HEK293T (cell line): ENCODE data around the gene ZNF618.

Experiments used
- ARNT ChIP-seq: fragments of 450-650 bp; IDR thresholded peaks from 2 replicates; pipeline ENCODE4 v1.6.1; 2017; ENCODE audit warnings: mild to moderate bottlenecking
- BHLHE40 ChIP-seq: fragments of 450-650 bp; IDR thresholded peaks from 2 replicates; pipeline ENCODE4 v1.6.1; 2016; ENCODE audit warnings: mild to moderate bottlenecking, moderate library complexity, borderline replicate concordance
- CTBP1 ChIP-seq: fragments of 450-650 bp; IDR thresholded peaks from 2 replicates; pipeline ENCODE4 v1.6.1; 2016; ENCODE audit warnings: borderline replicate concordance
- ELF4 ChIP-seq: fragments of 450-650 bp; IDR thresholded peaks from 2 replicates; pipeline ENCODE4 v1.6.1; 2017; ENCODE audit warnings: antibody characterized with exemption
- FOXA1 ChIP-seq: fragments of 450-650 bp; IDR thresholded peaks from 2 replicates; pipeline ENCODE4 v1.6.1; 2016; ENCODE audit warnings: mild to moderate bottlenecking
- FOXK2 ChIP-seq: fragments of 450-650 bp; IDR thresholded peaks from 2 replicates; pipeline ENCODE4 v1.6.1; 2016; ENCODE audit warnings: mild to moderate bottlenecking
- FOXM1 ChIP-seq: fragments of 450-650 bp; IDR thresholded peaks from 2 replicates; pipeline ENCODE4 v1.6.1; 2017; ENCODE audit warnings: mild to moderate bottlenecking, borderline replicate concordance
- HDGF ChIP-seq: fragments of 450-650 bp; IDR thresholded peaks from 2 replicates; pipeline ENCODE4 v1.6.1; 2017; ENCODE audit warnings: antibody characterized with exemption, borderline replicate concordance
- L3MBTL2 ChIP-seq: fragments of 450-650 bp; conservative IDR thresholded peaks from 2 replicates; pipeline ENCODE4 v1.6.1; 2016; ENCODE audit warnings: mild to moderate bottlenecking
- NFRKB ChIP-seq: fragments of 450-650 bp; IDR thresholded peaks from 2 replicates; pipeline ENCODE4 v1.6.1; 2016; ENCODE audit warnings: mild to moderate bottlenecking, moderate library complexity
- SP1 ChIP-seq: fragments of 450-650 bp; IDR thresholded peaks from 2 replicates; pipeline ENCODE4 v1.6.1; 2017
- SUZ12 ChIP-seq: fragments of 450-650 bp; IDR thresholded peaks from 2 replicates; pipeline ENCODE4 v1.6.1; 2016; ENCODE audit warnings: mild to moderate bottlenecking
- TARDBP ChIP-seq: fragments of 450-650 bp; IDR thresholded peaks from 2 replicates; pipeline ENCODE4 v1.6.1; 2016

GRCh38 chr9:113842086-113842485 is 34.0 kb upstream of the ZNF618 start:
- TF ChIP-seq FOXA1 (no peak), TARDBP (no peak), SUZ12 (no peak), ELF4 (no peak), FOXK2 (no peak), NFRKB (no peak), HDGF (no peak), BHLHE40 (no peak), ARNT (no peak), CTBP1 (no peak), L3MBTL2 (no peak), SP1 (no peak), FOXM1 (no peak)
